GM23248 (cell line): ENCODE measurements around the gene MGAM2.

Experiments
- EZH2 ChIP-seq: fragments of 200-600 bp; sonication (generic); IDR thresholded peaks from 2 replicates; pipeline ENCODE4 v1.6.1; 2018; ENCODE audit warnings: antibody characterized with exemption, mild to moderate bottlenecking; ENCODE audit not compliant: insufficient read depth, poor library complexity, severe bottlenecking
- EZH2phosphoT487 ChIP-seq: fragments of 200-600 bp; sonication (generic); IDR thresholded peaks from 2 replicates; pipeline ENCODE4 v1.6.1; 2018; ENCODE audit warnings: antibody characterized with exemption, moderate library complexity, mild to moderate bottlenecking, low read depth; ENCODE audit not compliant: insufficient read depth

- no peak for TF ChIP-seq EZH2phosphoT487
- no peak for TF ChIP-seq EZH2
These were observed 70.4 kb downstream of the MGAM2 start for GRCh38 chr7:142181966-142182365.
